K562 (cell line): ENCODE measurements around the gene PDIA2. TPM values are rescaled to one million over a fixed set of nuclear protein-coding genes. Genes with fewer than 3 reads are reported as not detected.

Experiments
- ARID2 ChIP-seq: fragments of 450-650 bp; IDR thresholded peaks from 2 replicates; pipeline ENCODE4 v1.6.1; 2017; ENCODE audit warnings: antibody characterized with exemption, mild to moderate bottlenecking
- DIDO1 ChIP-seq: fragments of 450-650 bp; IDR thresholded peaks from 2 replicates; pipeline ENCODE4 v1.6.1; 2016; ENCODE audit warnings: low read depth, missing biosample characterization, missing genetic modification characterization
- DMBX1 ChIP-seq: fragments of 250-450 bp; sonication (Bioruptor Pico); IDR thresholded peaks from 2 replicates; pipeline ENCODE4 v1.8.0; 2022; ENCODE audit warnings: inconsistent platforms, mild to moderate bottlenecking, moderate library complexity, borderline replicate concordance
- FOS ChIP-seq: IDR thresholded peaks from 3 replicates; pipeline ENCODE4 v1.6.1; 2011; ENCODE audit not compliant: insufficient read length; ENCODE audit errors: extremely low read depth
- HIVEP1 ChIP-seq: fragments of 250-450 bp; sonication (Bioruptor Pico); IDR thresholded peaks from 2 replicates; pipeline ENCODE4 v1.4.0; 2020; ENCODE audit warnings: mild to moderate bottlenecking
- MEF2A ChIP-seq: IDR thresholded peaks from 2 replicates; pipeline ENCODE4 v1.6.1; 2011; ENCODE audit warnings: low read depth, mild to moderate bottlenecking, low read length, moderate library complexity; ENCODE audit not compliant: control insufficient read depth
- MEIS2 ChIP-seq: fragments of 450-650 bp; IDR thresholded peaks from 2 replicates; pipeline ENCODE4 v1.6.1; 2014; ENCODE audit warnings: mild to moderate bottlenecking; ENCODE audit not compliant: partially characterized antibody
- PCBP1 ChIP-seq: fragments of 200-400 bp; formaldehyde crosslinking; IDR thresholded peaks from 2 replicates; pipeline ENCODE4 v1.6.1; 2018; ENCODE audit warnings: mild to moderate bottlenecking, low read depth, low read length; ENCODE audit not compliant: poor library complexity, severe bottlenecking
- PRMT5 ChIP-seq: sonication (generic); formaldehyde crosslinking; IDR thresholded peaks from 2 replicates; pipeline ENCODE4 v1.5.0; 2020; ENCODE audit warnings: missing genetic modification reagents
- RBM15 ChIP-seq: fragments of 200-400 bp; formaldehyde crosslinking; IDR thresholded peaks from 2 replicates; pipeline ENCODE4 v1.6.1; 2018; ENCODE audit warnings: mild to moderate bottlenecking, low read length, moderate library complexity; ENCODE audit not compliant: insufficient read depth
- ZNF12 ChIP-seq: sonication (generic); formaldehyde crosslinking; IDR thresholded peaks from 2 replicates; pipeline ENCODE4 v1.4.0; 2020; ENCODE audit warnings: mild to moderate bottlenecking, missing genetic modification reagents
- ZNF146 ChIP-seq: IDR thresholded peaks from one replicate; pipeline ENCODE4 v1.6.1; 2018; ENCODE audit warnings: missing compliant biosample characterization; ENCODE audit not compliant: unreplicated experiment
- ZNF41 ChIP-seq: fragments of 250-450 bp; sonication (Bioruptor Pico); conservative IDR thresholded peaks from 2 replicates; pipeline ENCODE4 v1.4.0; 2020; ENCODE audit warnings: mild to moderate bottlenecking
- ZNF830 ChIP-seq: fragments of 250-450 bp; sonication (Bioruptor Pico); IDR thresholded peaks from 2 replicates; pipeline ENCODE4 v1.5.0; 2021; ENCODE audit warnings: mild to moderate bottlenecking
- polyA plus RNA-seq, 8 experiments: library from polyadenylated mRNA; depleted of rRNA in 4 of 8; stranded (reverse) in 5 of 8; unstranded in 3 of 8; fragments of >200 nt; fragmentation: Nextera tagmentation in 2 of 8; fragmentation: Illumina TruSeq in 1 of 8; extraction: Ambion mirVana in 2 of 8; extraction: Trizol in 1 of 8; gene quantifications; 2 replicates each; pipeline versions ENCODE4 v1.2.1 to v1.2.3, GENCODE V29; 2011 to 2014; ENCODE audit warnings: inconsistent platforms in 1 of 8, missing spikeins in 1 of 8
- total RNA-seq, 7 experiments: library from RNA; depleted of rRNA in 6 of 7; stranded (reverse); fragments of >200 nt in 6 of 7; fragmentation: Illumina TruSeq in 2 of 7; extraction: Trizol in 2 of 7; gene quantifications; 2 replicates each; pipeline versions ENCODE4 v1.2.1 to v1.2.3, GENCODE V29; 2011 to 2021; ENCODE audit warnings: low replicate concordance in 1 of 7
- TF ChIP-seq, protein P1 (sequence below), 2 experiments: IDR thresholded peaks; 2 replicates each; pipeline ENCODE4 v1.6.1; 2011; ENCODE audit warnings: borderline replicate concordance in 1 of 2, control low read depth in 1 of 2, low read depth in 1 of 2, low read length in 1 of 2, mild to moderate bottlenecking in 1 of 2, mixed read lengths in 1 of 2, moderate library complexity in 1 of 2; ENCODE audit not compliant: insufficient read depth in 1 of 2, insufficient read length in 1 of 2, poor library complexity in 1 of 2, severe bottlenecking in 1 of 2; ENCODE audit errors: extremely low read depth in 1 of 2
- TF ChIP-seq, protein P2 (sequence below): fragments of 450-650 bp; IDR thresholded peaks from 2 replicates; pipeline ENCODE4 v1.6.1; 2016; ENCODE audit warnings: low read depth, mild to moderate bottlenecking, moderate library complexity
- TF ChIP-seq, protein P3 (sequence below): sonication (generic); formaldehyde crosslinking; IDR thresholded peaks from 2 replicates; pipeline ENCODE4 v1.8.1; 2023; ENCODE audit warnings: mild to moderate bottlenecking, missing genetic modification reagents
- TF ChIP-seq, protein P4 (sequence below): fragments of 250-450 bp; sonication (Bioruptor Pico); IDR thresholded peaks from 2 replicates; pipeline ENCODE4 v1.5.0; 2021; ENCODE audit warnings: mild to moderate bottlenecking, borderline replicate concordance
- TF ChIP-seq, protein P5 (sequence below): fragments of 450-650 bp; formaldehyde crosslinking; IDR thresholded peaks from 2 replicates; pipeline ENCODE4 v1.4.0; 2022; ENCODE audit warnings: mild to moderate bottlenecking, moderate library complexity

The PDIA2 gene
- total and polyA plus RNA-seq, 9 of the 15 experiments (the other 6 are each of a cell fraction or from before 2014, with no cell fraction given) = 0.13 to 0.92 (median 0.23) TPM; not detected in 4

DNA sequence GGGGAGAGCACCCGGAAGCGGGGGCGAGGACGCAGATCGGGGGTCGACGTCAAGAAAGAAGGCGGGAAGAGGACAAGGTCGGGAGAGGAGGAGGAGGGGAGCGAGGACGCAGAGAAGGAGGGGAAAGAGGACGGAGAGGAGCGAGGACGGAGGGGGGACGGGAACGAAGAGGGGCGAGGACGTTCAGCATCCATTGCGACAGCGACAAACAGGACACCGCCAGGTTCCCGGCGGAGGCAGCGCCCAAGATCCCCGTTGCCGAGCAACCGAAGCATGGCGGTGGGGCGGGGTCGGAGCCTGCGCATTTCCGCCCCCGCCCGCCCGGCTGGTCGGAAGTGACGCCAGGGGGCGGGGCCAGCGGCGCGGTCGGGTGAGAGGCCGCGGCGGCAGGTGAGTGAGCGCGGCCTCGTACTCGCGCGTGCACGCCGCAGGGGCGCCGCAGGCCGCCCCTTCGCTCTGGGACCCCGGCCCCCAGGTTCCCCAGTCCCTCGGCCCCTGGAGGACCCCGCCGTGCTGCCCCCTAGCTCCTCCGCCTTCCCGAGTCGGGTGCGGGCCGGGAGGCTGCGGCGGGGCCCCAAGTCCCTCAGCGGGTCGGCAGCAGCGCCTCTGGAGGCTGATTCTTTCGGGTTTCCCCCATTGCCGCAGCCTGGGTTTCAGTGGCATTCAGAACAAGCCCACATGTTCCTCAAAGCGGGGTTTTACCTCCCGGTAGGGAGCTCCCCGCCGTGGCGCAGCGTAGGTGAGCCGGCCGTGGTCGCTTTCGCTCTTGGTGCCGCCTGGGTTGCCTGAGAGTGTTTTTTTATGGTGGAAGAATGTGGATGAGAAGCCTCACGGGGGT, 48.3 kb upstream of the PDIA2 start, which contains the start of gene FAM234A (continued):
- no peak for TF ChIP-seq DMBX1
- TF ChIP-seq PRMT5 = no peak
- TF ChIP-seq MEIS2 = peak; percentile 13
- TF ChIP-seq, protein P1, sequence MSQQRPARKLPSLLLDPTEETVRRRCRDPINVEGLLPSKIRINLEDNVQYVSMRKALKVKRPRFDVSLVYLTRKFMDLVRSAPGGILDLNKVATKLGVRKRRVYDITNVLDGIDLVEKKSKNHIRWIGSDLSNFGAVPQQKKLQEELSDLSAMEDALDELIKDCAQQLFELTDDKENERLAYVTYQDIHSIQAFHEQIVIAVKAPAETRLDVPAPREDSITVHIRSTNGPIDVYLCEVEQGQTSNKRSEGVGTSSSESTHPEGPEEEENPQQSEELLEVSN (IDR thresholded peaks at IDR 0.05; ENCODE audit: borderline replicate concordance in 1 of 2, extremely low read depth in 1 of 2, insufficient read depth in 1 of 2, insufficient read length in 1 of 2, low read depth in 1 of 2, low read length in 1 of 2, poor library complexity in 1 of 2, severe bottlenecking in 1 of 2) = peak in 1 of 2 experiments; percentile 83
- TF ChIP-seq, protein P2, sequence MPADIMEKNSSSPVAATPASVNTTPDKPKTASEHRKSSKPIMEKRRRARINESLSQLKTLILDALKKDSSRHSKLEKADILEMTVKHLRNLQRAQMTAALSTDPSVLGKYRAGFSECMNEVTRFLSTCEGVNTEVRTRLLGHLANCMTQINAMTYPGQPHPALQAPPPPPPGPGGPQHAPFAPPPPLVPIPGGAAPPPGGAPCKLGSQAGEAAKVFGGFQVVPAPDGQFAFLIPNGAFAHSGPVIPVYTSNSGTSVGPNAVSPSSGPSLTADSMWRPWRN = no peak
- TF ChIP-seq, protein P3, sequence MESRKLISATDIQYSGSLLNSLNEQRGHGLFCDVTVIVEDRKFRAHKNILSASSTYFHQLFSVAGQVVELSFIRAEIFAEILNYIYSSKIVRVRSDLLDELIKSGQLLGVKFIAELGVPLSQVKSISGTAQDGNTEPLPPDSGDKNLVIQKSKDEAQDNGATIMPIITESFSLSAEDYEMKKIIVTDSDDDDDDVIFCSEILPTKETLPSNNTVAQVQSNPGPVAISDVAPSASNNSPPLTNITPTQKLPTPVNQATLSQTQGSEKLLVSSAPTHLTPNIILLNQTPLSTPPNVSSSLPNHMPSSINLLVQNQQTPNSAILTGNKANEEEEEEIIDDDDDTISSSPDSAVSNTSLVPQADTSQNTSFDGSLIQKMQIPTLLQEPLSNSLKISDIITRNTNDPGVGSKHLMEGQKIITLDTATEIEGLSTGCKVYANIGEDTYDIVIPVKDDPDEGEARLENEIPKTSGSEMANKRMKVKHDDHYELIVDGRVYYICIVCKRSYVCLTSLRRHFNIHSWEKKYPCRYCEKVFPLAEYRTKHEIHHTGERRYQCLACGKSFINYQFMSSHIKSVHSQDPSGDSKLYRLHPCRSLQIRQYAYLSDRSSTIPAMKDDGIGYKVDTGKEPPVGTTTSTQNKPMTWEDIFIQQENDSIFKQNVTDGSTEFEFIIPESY = no peak
- TF ChIP-seq DIDO1 (tag) = no peak
- TF ChIP-seq RBM15 = no peak
- TF ChIP-seq ZNF146 (CRISPR knock-in tag) = no peak
- no peak for TF ChIP-seq ZNF41
- peak; percentile 23; the same call in 1 of the 2 replicates for TF ChIP-seq ZNF12 (CRISPR knock-in tag)
- TF ChIP-seq, protein P4, sequence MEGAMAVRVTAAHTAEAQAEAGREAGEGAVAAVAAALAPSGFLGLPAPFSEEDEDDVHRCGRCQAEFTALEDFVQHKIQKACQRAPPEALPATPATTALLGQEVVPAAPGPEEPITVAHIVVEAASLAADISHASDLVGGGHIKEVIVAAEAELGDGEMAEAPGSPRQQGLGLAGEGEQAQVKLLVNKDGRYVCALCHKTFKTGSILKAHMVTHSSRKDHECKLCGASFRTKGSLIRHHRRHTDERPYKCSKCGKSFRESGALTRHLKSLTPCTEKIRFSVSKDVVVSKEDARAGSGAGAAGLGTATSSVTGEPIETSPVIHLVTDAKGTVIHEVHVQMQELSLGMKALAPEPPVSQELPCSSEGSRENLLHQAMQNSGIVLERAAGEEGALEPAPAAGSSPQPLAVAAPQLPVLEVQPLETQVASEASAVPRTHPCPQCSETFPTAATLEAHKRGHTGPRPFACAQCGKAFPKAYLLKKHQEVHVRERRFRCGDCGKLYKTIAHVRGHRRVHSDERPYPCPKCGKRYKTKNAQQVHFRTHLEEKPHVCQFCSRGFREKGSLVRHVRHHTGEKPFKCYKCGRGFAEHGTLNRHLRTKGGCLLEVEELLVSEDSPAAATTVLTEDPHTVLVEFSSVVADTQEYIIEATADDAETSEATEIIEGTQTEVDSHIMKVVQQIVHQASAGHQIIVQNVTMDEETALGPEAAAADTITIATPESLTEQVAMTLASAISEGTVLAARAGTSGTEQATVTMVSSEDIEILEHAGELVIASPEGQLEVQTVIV (CRISPR knock-in tag) = no peak
- TF ChIP-seq PCBP1 = peak; percentile 34
- no peak for TF ChIP-seq ZNF830 (CRISPR knock-in tag)
- TF ChIP-seq FOS = no peak
- TF ChIP-seq, protein P5, sequence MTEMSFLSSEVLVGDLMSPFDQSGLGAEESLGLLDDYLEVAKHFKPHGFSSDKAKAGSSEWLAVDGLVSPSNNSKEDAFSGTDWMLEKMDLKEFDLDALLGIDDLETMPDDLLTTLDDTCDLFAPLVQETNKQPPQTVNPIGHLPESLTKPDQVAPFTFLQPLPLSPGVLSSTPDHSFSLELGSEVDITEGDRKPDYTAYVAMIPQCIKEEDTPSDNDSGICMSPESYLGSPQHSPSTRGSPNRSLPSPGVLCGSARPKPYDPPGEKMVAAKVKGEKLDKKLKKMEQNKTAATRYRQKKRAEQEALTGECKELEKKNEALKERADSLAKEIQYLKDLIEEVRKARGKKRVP (CRISPR knock-in tag) = 0 out of 2 replicates have a peak, but pooled peaks have one; percentile 32
- TF ChIP-seq ARID2 = no peak
- no peak for TF ChIP-seq MEF2A
- no peak for TF ChIP-seq HIVEP1 (CRISPR knock-in tag)
